ENCODE data around the gene PACSIN2. TPM values are rescaled to one million over a fixed set of nuclear protein-coding genes. Genes with fewer than 3 reads are reported as not detected.
A peak's percentile ranks its signal among the peaks of the same experiment; 100 is the strongest.

Gene PACSIN2
- total and polyA plus RNA-seq, 2 of the 13 experiments (the other 11 are each of a cell fraction or from before 2014, with no cell fraction given), result 54.1 to 68.8 TPM

GRCh38 chr22:42939941-42940653, 74.9 kb downstream of the PACSIN2 start (continued):
- TF ChIP-seq ZHX2 (IDR thresholded peaks at IDR 0.05; ENCODE audit: low read depth) (no peak), ZHX2 (CRISPR knock-in tag; IDR thresholded peaks at IDR 0.05; ENCODE audit: borderline replicate concordance) (no peak), YY1 (IDR thresholded peaks at IDR 0.05; ENCODE audit: insufficient read depth, insufficient replicate concordance, low read depth, low read length) (no peak), ZBTB42 (CRISPR knock-in tag; IDR thresholded peaks at IDR 0.05) (no peak), ZNF713 (CRISPR knock-in tag; IDR thresholded peaks at IDR 0.05) (no peak), AKNA (CRISPR knock-in tag; IDR thresholded peaks at IDR 0.05; ENCODE audit: borderline replicate concordance) (no peak), GLMP (CRISPR knock-in tag; IDR thresholded peaks at IDR 0.05; ENCODE audit: borderline replicate concordance) (no peak), HDAC2 (CRISPR knock-in tag; IDR thresholded peaks at IDR 0.05) (peak; percentile 75; the same call in 1 of the 2 replicates), GPN1 (CRISPR knock-in tag; IDR thresholded peaks at IDR 0.05; ENCODE audit: borderline replicate concordance) (no peak), HNF4G (IDR thresholded peaks at IDR 0.05; ENCODE audit: borderline replicate concordance, low read depth, low read length) (no peak), HNF4G (CRISPR knock-in tag; IDR thresholded peaks at IDR 0.05; ENCODE audit: borderline replicate concordance, low read depth) (no peak), SNAPC5 (CRISPR knock-in tag; IDR thresholded peaks at IDR 0.05; ENCODE audit: borderline replicate concordance) (no peak), ZNF704 (CRISPR knock-in tag; IDR thresholded peaks at IDR 0.05; ENCODE audit: borderline replicate concordance) (no peak), ZNF841 (CRISPR knock-in tag; IDR thresholded peaks at IDR 0.05; ENCODE audit: borderline replicate concordance) (no peak), KAT2B (IDR thresholded peaks at IDR 0.05; ENCODE audit: borderline replicate concordance, low read depth, low read length) (no peak)
